Activated CD8-positive, alpha-beta memory T cell treated with anti-CD3 and anti-CD28 coated beads, Interleukin-2, amount 10 ng/mL, durations not matched to agents 7 days and 5 days (primary cell): Measurements from ENCODE around the gene TASL. TPM values are rescaled to one million over a fixed set of nuclear protein-coding genes. Genes with fewer than 3 reads are reported as not detected.
"Not testable (repeated sequence)": the region's sequence is repeated elsewhere in the genome, so short reads cannot be mapped to it uniquely, and the experiment has no call there.

Experiments used
- ATAC-seq: fragments of 150-1000 bp; cut with Tn5 transposase; one replicate; pipeline ENCODE4 v1.10.0; 2021; ENCODE audit warnings: moderate library complexity
- CTCF ChIA-PET: fragments of 350-600 bp; sonication (Branson Sonifier 250); formaldehyde crosslinking; loops from one replicate; lab custom pipeline; 2021; ENCODE audit warnings: antibody characterized with exemption; lab: Charles Lee
- DNase-seq: peaks from one replicate; pipeline ENCODE4 v3.0.0-alpha.2; 2020
- H3K27ac Mint-ChIP-seq: one replicate; pipeline ENCODE4 v1.8.0; 2021; ENCODE audit warnings: mild to moderate bottlenecking, mixed read lengths
- H3K27me3 Mint-ChIP-seq: one replicate; pipeline ENCODE4 v1.8.0; 2021; ENCODE audit warnings: mixed read lengths
- H3K36me3 Mint-ChIP-seq: one replicate; pipeline ENCODE4 v1.8.0; 2021; ENCODE audit warnings: mild to moderate bottlenecking, mixed read lengths
- H3K4me1 Mint-ChIP-seq: one replicate; pipeline ENCODE4 v1.8.0; 2021; ENCODE audit warnings: mixed read lengths
- H3K4me3 Mint-ChIP-seq: one replicate; pipeline ENCODE4 v1.8.0; 2021; ENCODE audit warnings: mild to moderate bottlenecking, moderate library complexity, mixed read lengths
- H3K9me3 Mint-ChIP-seq: one replicate; pipeline ENCODE4 v1.8.0; 2022; ENCODE audit warnings: low read depth, mixed read lengths
- total RNA-seq, 2 experiments: library from RNA; stranded (reverse); gene quantifications; one replicate each; pipeline ENCODE4 v1.2.3, GENCODE V29; 2021

TASL gene
- total RNA-seq = 1 to 10 TPM; 3.2 to 9.0 TPM

- Mint-ChIP-seq H3K36me3 (peaks cover 15% of the 10 kb centered on the region), H3K27ac (peak within 1 kb of the TSS; percentile 93), H3K4me3 (peak within 1 kb of the TSS; percentile 88), H3K27me3 (no peaks in the 10 kb centered on the region), H3K9me3 (no peaks in the 10 kb centered on the region), H3K4me1 (peaks cover 22% of the 10 kb centered on the region)
- CTCF ChIA-PET = no interaction called here
- ATAC-seq (peak; percentile 96), DNase-seq (peak; percentile 61)
Measured at GRCh38 chrX:30577362-30577991, at the start of gene TASL. TSS of gene TASL (minus strand) at chrX:30577766. CDS start at chrX:30560355, 17,411 bp downstream.

- Mint-ChIP-seq H3K36me3 (peaks cover under 1% of the 10 kb centered on the region), H3K4me3 (no peak overlapping the region), H3K9me3 (peaks cover 8% of the 10 kb centered on the region), H3K27me3 (no peaks in the 10 kb centered on the region), H3K4me1 (no peaks in the 10 kb centered on the region), H3K27ac (no peak overlapping the region)
- ATAC-seq (no peak), DNase-seq (no peak)
- CTCF ChIA-PET = interaction anchor here (1.2 kb wide), 1 partner anchor 9 kb away, joined by 5 read pairs; no protein-coding TSS in a partner anchor
Measured at GRCh38 chrX:30626402-30626801, 48.8 kb upstream of the TASL start.

GRCh38 chrX:30622361-30622760 is 44.8 kb upstream of the TASL start:
- H3K4me1 Mint-ChIP-seq = no peaks in the 10 kb centered on the region
- H3K36me3 Mint-ChIP-seq = peaks cover 2% of the 10 kb centered on the region
- H3K27ac Mint-ChIP-seq = no peak overlapping the region
- no peak overlapping the region for H3K4me3 Mint-ChIP-seq
- DNase-seq (no peak), ATAC-seq (no peak)
- CTCF ChIA-PET = no interaction called here
- no peaks in the 10 kb centered on the region for H3K27me3 Mint-ChIP-seq
- H3K9me3 Mint-ChIP-seq = peaks cover 9% of the 10 kb centered on the region

- Mint-ChIP-seq H3K9me3 (peaks cover 9% of the 10 kb centered on the region), H3K4me3 (no peak overlapping the region), H3K36me3 (peaks cover 2% of the 10 kb centered on the region), H3K27ac (no peak overlapping the region), H3K4me1 (no peaks in the 10 kb centered on the region), H3K27me3 (no peaks in the 10 kb centered on the region)
- DNase-seq (no peak), ATAC-seq (no peak)
- CTCF ChIA-PET = no interaction called here
Measured at GRCh38 chrX:30620980-30621618, 43.5 kb upstream of the TASL start.

GRCh38 chrX:30620125-30620524 is 42.6 kb upstream of the TASL start:
- Mint-ChIP-seq H3K4me3 (no peak overlapping the region), H3K4me1 (no peaks in the 10 kb centered on the region), H3K9me3 (peaks cover 9% of the 10 kb centered on the region), H3K27me3 (no peaks in the 10 kb centered on the region), H3K36me3 (peaks cover 2% of the 10 kb centered on the region), H3K27ac (no peak overlapping the region)
- ATAC-seq (no peak), DNase-seq (no peak)
- CTCF ChIA-PET = no interaction called here

GRCh38 chrX:30618160-30618765 is 40.7 kb upstream of the TASL start:
- no peak overlapping the region for H3K4me3 Mint-ChIP-seq
- ATAC-seq (no peak), DNase-seq (no peak)
- peaks cover 5% of the 10 kb centered on the region for H3K9me3 Mint-ChIP-seq
- no peaks in the 10 kb centered on the region for H3K27me3 Mint-ChIP-seq
- peaks cover 2% of the 10 kb centered on the region for H3K36me3 Mint-ChIP-seq
- no peaks in the 10 kb centered on the region for H3K4me1 Mint-ChIP-seq
- CTCF ChIA-PET = no interaction called here
- no peak overlapping the region for H3K27ac Mint-ChIP-seq

GRCh38 chrX:30615229-30615628 is 37.7 kb upstream of the TASL start:
- ATAC-seq (no peak), DNase-seq (no peak)
- Mint-ChIP-seq H3K27ac (no peak overlapping the region), H3K9me3 (no peaks in the 10 kb centered on the region), H3K4me3 (no peak overlapping the region), H3K36me3 (no peaks in the 10 kb centered on the region), H3K4me1 (no peaks in the 10 kb centered on the region), H3K27me3 (no peaks in the 10 kb centered on the region)
- CTCF ChIA-PET = no interaction called here

- DNase-seq (no peak), ATAC-seq (no peak)
- Mint-ChIP-seq H3K36me3 (no peaks in the 10 kb centered on the region), H3K4me1 (no peaks in the 10 kb centered on the region), H3K27ac (no peak overlapping the region), H3K9me3 (no peaks in the 10 kb centered on the region), H3K27me3 (no peaks in the 10 kb centered on the region), H3K4me3 (no peak overlapping the region)
- CTCF ChIA-PET = no interaction called here
Measured at GRCh38 chrX:30613721-30614120, 36.2 kb upstream of the TASL start.

- H3K36me3 Mint-ChIP-seq = no peaks in the 10 kb centered on the region
- DNase-seq (no peak), ATAC-seq (no peak)
- no peak overlapping the region for H3K27ac Mint-ChIP-seq
- H3K4me3 Mint-ChIP-seq = no peak overlapping the region
- CTCF ChIA-PET = no interaction called here
- H3K4me1 Mint-ChIP-seq = no peaks in the 10 kb centered on the region
- no peaks in the 10 kb centered on the region for H3K9me3 Mint-ChIP-seq
- no peaks in the 10 kb centered on the region for H3K27me3 Mint-ChIP-seq
Measured at GRCh38 chrX:30612250-30612655, 34.7 kb upstream of the TASL start.

- Mint-ChIP-seq H3K27ac (no peak overlapping the region), H3K4me1 (no peaks in the 10 kb centered on the region), H3K36me3 (no peaks in the 10 kb centered on the region), H3K9me3 (no peaks in the 10 kb centered on the region), H3K4me3 (no peak overlapping the region), H3K27me3 (no peaks in the 10 kb centered on the region)
- ATAC-seq (no peak), DNase-seq (no peak)
- CTCF ChIA-PET = no interaction called here
Measured at GRCh38 chrX:30610026-30610425, 32.5 kb upstream of the TASL start.

GRCh38 chrX:30607155-30607554 is 29.6 kb upstream of the TASL start:
- H3K4me3 Mint-ChIP-seq = no peak overlapping the region
- H3K27ac Mint-ChIP-seq = no peak overlapping the region
- ATAC-seq = no peak
- CTCF ChIA-PET = interaction anchor here (1.3 kb wide), 1 partner anchor 128 kb away, joined by 3 read pairs; no protein-coding TSS in a partner anchor
- H3K36me3 Mint-ChIP-seq = no peaks in the 10 kb centered on the region
- no peaks in the 10 kb centered on the region for H3K27me3 Mint-ChIP-seq
- no peaks in the 10 kb centered on the region for H3K4me1 Mint-ChIP-seq
- no peak for DNase-seq
- no peaks in the 10 kb centered on the region for H3K9me3 Mint-ChIP-seq

- H3K4me1 Mint-ChIP-seq = peaks cover 11% of the 10 kb centered on the region
- H3K36me3 Mint-ChIP-seq, H3K27ac Mint-ChIP-seq, ATAC-seq, H3K9me3 Mint-ChIP-seq, H3K27me3 Mint-ChIP-seq, H3K4me3 Mint-ChIP-seq, CTCF ChIA-PET, DNase-seq: not testable (repeated sequence)
Measured at GRCh38 chrX:30600269-30601176, 23.0 kb upstream of the TASL start.
